MM.1S (cell line): Measurements from ENCODE around the gene TBC1D10A.

Experiments
- DNase-seq: peaks from one replicate; pipeline ENCODE4 v3.0.0-alpha.2; 2015
- H2AFZ ChIP-seq: fragments of 300-600 bp; sonication (generic); 2 replicates; pipeline ENCODE4 v1.6.0; 2016; ENCODE audit warnings: antibody characterized with exemption, low read length
- H3F3A ChIP-seq: fragments of 300-600 bp; sonication (generic); 2 replicates; pipeline ENCODE4 v1.6.1; 2016; ENCODE audit warnings: mild to moderate bottlenecking, antibody characterized with exemption, low read length, moderate library complexity, mixed read lengths; ENCODE audit not compliant: insufficient read depth
- H3K27ac ChIP-seq: fragments of 300-600 bp; sonication (generic); 2 replicates; pipeline ENCODE4 v1.5.1; 2016; ENCODE audit warnings: mild to moderate bottlenecking, low read length
- H3K27me3 ChIP-seq: fragments of 300-600 bp; sonication (generic); replicated peaks from 2 replicates; pipeline ENCODE4 v1.6.0; 2016; ENCODE audit warnings: low read length; ENCODE audit not compliant: insufficient read depth
- H3K36me3 ChIP-seq: fragments of 300-600 bp; sonication (generic); replicated peaks from 2 replicates; pipeline ENCODE4 v1.6.1; 2016; ENCODE audit warnings: mild to moderate bottlenecking, low read length, mixed read lengths; ENCODE audit not compliant: insufficient read depth
- H3K4me1 ChIP-seq: fragments of 300-600 bp; sonication (generic); 2 replicates; pipeline ENCODE4 v1.6.1; 2016; ENCODE audit warnings: low read length, mixed read lengths
- H3K4me2 ChIP-seq: fragments of 300-600 bp; sonication (generic); 2 replicates; pipeline ENCODE4 v1.6.0; 2016; ENCODE audit warnings: low read depth, low read length
- H3K4me3 ChIP-seq: fragments of 300-600 bp; sonication (generic); 2 replicates; pipeline ENCODE4 v1.5.1; 2016; ENCODE audit warnings: low read length, mixed read lengths
- H3K79me2 ChIP-seq: fragments of 300-600 bp; sonication (generic); 2 replicates; pipeline ENCODE4 v1.6.1; 2016; ENCODE audit warnings: mixed run types, low read length, mixed read lengths
- H3K9ac ChIP-seq: fragments of 300-600 bp; sonication (generic); 2 replicates; pipeline ENCODE4 v1.6.1; 2016; ENCODE audit warnings: low read length, mixed read lengths
- H3K9me2 ChIP-seq: fragments of 300-600 bp; sonication (generic); replicated peaks from 2 replicates; pipeline ENCODE4 v1.6.1; 2016; ENCODE audit warnings: mild to moderate bottlenecking, low read length, mixed read lengths; ENCODE audit not compliant: insufficient read depth
- H3K9me3 ChIP-seq: fragments of 300-600 bp; sonication (generic); replicated peaks from 2 replicates; pipeline ENCODE4 v1.6.1; 2016; ENCODE audit warnings: mild to moderate bottlenecking, low read length, mixed read lengths; ENCODE audit not compliant: insufficient read depth
- H4K20me1 ChIP-seq: fragments of 300-600 bp; sonication (generic); 2 replicates; pipeline ENCODE4 v1.6.1; 2016; ENCODE audit warnings: mild to moderate bottlenecking, low read length, moderate library complexity, mixed read lengths; ENCODE audit not compliant: insufficient read depth
- EZH2 ChIP-seq: fragments of 300-600 bp; sonication (generic); optimal IDR thresholded peaks from 2 replicates; pipeline ENCODE3; 2017; ENCODE audit warnings: low read depth, mild to moderate bottlenecking, antibody characterized with exemption, low read length, mixed read lengths
- EZH2phosphoT487 ChIP-seq: fragments of 300-600 bp; sonication (generic); IDR thresholded peaks from 2 replicates; pipeline ENCODE4 v1.6.1; 2018; ENCODE audit warnings: antibody characterized with exemption, low read length
- TF ChIP-seq, protein P1 (sequence below): fragments of 300-600 bp; sonication (generic); IDR thresholded peaks from 2 replicates; pipeline ENCODE4 v1.5.1; 2016; ENCODE audit warnings: antibody characterized with exemption, low read length, mixed read lengths

The TBC1D10A gene

DNA sequence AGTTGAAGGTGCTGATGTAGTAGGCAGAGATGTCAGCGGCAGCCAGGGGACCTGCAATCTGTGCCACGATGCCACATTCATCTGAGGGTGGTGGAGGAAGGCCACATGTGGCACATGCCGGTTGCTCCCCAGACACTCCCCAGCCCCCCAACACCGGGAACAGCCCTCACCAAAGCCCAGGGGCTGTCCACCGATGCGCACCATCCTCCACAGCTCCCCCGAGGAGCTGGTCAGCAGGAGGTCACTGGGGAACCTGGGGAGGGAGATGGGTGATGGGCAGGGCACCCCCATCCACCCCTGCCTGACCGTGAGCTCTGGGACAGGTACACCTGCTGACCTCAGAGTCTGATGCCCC, 40.9 kb downstream of the TBC1D10A start:
- no peak overlapping the region for H3K9ac ChIP-seq

DNA sequence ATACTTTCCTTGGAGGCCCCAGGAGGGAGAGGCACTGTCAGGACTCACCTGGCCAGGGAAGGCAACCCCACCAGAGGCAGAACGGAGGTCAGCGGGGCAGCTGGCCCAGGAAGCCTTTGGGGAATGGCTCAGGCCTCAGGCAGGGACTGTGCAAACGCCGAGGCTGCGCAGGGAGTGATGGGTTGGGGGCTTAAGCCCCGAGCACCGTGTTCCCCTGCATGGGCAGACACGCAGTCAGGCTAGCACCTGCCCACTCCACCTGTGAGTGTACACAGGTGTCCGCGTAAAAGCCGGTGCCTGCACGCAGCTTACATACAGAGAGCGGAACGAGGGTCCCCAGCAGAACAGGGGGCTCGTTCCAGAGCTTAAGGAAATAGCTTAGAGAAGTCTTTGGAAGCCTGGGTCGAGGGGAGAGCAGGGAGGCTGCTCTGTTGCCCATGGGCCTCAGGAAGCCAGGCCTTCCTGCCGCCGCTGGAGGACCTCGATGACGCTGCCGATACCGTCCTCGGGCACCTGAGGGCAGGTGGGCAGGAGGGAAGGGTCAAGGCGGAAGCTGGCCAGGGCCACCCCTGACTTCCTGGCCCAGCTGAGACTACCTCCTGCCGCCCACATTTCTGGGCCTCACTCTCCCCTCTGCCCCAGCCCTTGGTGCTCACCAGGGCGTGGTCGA, 41.4 kb downstream of the TBC1D10A start:
- no peaks in the 10 kb centered on the region for H3K9me2 ChIP-seq
- H3K4me2 ChIP-seq, result no peak overlapping the region
- H3F3A ChIP-seq, result peaks cover 15% of the 10 kb centered on the region
- no peaks in the 10 kb centered on the region for H4K20me1 ChIP-seq
- no peaks in the 10 kb centered on the region for H3K79me2 ChIP-seq
- no peak for DNase-seq
- H3K27me3 ChIP-seq, result no peaks in the 10 kb centered on the region
- H3K4me3 ChIP-seq, result no peak overlapping the region
- no peak for TF ChIP-seq EZH2phosphoT487
- TF ChIP-seq EZH2, result no peak
- TF ChIP-seq, protein P1, sequence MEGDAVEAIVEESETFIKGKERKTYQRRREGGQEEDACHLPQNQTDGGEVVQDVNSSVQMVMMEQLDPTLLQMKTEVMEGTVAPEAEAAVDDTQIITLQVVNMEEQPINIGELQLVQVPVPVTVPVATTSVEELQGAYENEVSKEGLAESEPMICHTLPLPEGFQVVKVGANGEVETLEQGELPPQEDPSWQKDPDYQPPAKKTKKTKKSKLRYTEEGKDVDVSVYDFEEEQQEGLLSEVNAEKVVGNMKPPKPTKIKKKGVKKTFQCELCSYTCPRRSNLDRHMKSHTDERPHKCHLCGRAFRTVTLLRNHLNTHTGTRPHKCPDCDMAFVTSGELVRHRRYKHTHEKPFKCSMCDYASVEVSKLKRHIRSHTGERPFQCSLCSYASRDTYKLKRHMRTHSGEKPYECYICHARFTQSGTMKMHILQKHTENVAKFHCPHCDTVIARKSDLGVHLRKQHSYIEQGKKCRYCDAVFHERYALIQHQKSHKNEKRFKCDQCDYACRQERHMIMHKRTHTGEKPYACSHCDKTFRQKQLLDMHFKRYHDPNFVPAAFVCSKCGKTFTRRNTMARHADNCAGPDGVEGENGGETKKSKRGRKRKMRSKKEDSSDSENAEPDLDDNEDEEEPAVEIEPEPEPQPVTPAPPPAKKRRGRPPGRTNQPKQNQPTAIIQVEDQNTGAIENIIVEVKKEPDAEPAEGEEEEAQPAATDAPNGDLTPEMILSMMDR, result no peak
- no peaks in the 10 kb centered on the region for H3K36me3 ChIP-seq
- peaks cover 13% of the 10 kb centered on the region; the same call in 1 of the 2 replicates for H3K4me1 ChIP-seq
- H2AFZ ChIP-seq, result no peak overlapping the region
- H3K9me3 ChIP-seq, result no peaks in the 10 kb centered on the region
- H3K9ac ChIP-seq, result no peak overlapping the region
- H3K27ac ChIP-seq, result no peak overlapping the region

More for the DNA sequence above, 40.9 kb downstream of the TBC1D10A start:
- Histone ChIP-seq H3K9me3 (no peaks in the 10 kb centered on the region), H3K4me3 (no peak overlapping the region), H3K36me3 (no peaks in the 10 kb centered on the region), H3K27ac (no peak overlapping the region), H3K9me2 (no peaks in the 10 kb centered on the region), H3F3A (peaks cover 20% of the 10 kb centered on the region), H2AFZ (no peak overlapping the region), H3K79me2 (no peaks in the 10 kb centered on the region), H4K20me1 (no peaks in the 10 kb centered on the region), H3K27me3 (no peaks in the 10 kb centered on the region), H3K4me2 (no peak overlapping the region), H3K4me1 (peaks cover 17% of the 10 kb centered on the region; the same call in 1 of the 2 replicates)
- TF ChIP-seq EZH2, result no peak
- no peak for TF ChIP-seq EZH2phosphoT487
- TF ChIP-seq, protein P1, result no peak
- DNase-seq, result no peak

DNA sequence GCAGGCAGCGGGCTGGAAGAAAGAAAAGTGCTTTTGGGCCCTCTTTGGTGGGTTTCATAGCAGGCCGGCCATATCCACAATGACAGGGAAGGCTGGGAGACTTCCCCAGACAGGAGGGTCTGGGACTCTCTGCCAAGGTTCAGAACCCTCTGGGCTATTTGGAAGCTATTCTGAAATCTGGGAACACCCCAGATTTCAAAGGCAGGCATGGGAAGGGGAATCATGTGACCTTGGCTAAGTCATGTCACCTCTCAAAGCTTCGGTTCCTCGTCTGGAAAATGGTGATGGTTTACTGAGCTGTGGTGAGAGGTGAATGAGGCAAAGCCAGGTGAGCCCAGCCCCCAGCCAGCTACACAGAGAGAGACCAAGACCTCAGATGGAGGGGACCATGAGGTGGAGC, 42.1 kb downstream of the TBC1D10A start:
- Histone ChIP-seq H2AFZ (no peak overlapping the region), H3K4me3 (no peak overlapping the region), H3K4me2 (no peak overlapping the region), H3K27ac (no peak overlapping the region), H3K9ac (no peak overlapping the region), H3K4me1 (peaks cover 8% of the 10 kb centered on the region; the same call in 1 of the 2 replicates), H3F3A (peaks cover 10% of the 10 kb centered on the region), H3K36me3 (no peaks in the 10 kb centered on the region), H3K27me3 (no peaks in the 10 kb centered on the region; the same call in 1 of the 2 replicates), H3K9me2 (no peaks in the 10 kb centered on the region), H3K9me3 (no peaks in the 10 kb centered on the region), H4K20me1 (no peaks in the 10 kb centered on the region), H3K79me2 (no peaks in the 10 kb centered on the region)
- no peak for TF ChIP-seq EZH2
- TF ChIP-seq EZH2phosphoT487, result no peak
- TF ChIP-seq, protein P1, result no peak
- DNase-seq, result no peak
